ENCODE data around the gene IFNG-AS1.

Gene IFNG-AS1

DNA sequence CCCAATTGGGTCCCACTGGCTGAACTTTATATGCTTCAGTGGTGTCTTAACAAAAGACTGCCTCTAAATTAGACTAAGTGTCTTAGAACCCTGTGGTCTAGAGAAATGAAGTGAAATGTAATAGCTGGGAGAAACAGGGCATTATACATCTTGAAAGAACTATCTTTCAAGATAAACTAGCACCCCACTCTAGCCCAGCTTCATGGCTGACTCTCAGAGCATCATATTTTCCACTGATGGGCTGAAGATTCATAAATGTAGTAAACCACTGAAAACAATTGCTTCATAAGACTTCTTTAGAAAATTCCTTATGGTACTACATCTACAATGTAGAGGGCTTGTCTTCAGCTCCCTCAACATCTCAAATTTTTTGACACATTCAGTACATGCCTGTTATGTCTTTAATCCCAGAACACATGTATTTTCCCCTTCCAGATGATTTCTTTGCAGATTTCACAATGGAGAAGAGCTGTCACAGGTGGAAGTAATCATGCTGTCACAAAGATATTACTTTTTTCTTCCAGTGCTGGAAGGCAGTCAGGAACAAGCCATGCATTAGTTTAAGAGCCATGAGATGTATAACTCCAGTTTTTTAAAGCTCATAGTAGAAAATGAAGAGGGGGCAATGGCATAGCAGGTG, 48.5 kb downstream of the IFNG-AS1 start:
- Histone ChIP-seq H3K36me3 (ENCODE audit: control insufficient read depth in 2 of 2, insufficient read depth in 2 of 2, low read length in 2 of 2) (no peaks in the 10 kb centered on the region), H3K4me1 (ENCODE audit: control insufficient read depth, insufficient read depth, low read length) (no peaks in the 10 kb centered on the region), H3K27me3 (ENCODE audit: control insufficient read depth in 1 of 2, insufficient read depth in 2 of 2, low read length in 2 of 2) (no peaks in the 10 kb centered on the region), H3K4me3 (ENCODE audit: low read length in 2 of 2) (no peak overlapping the region), H3K27ac (ENCODE audit: low read length) (no peak overlapping the region), H3K9ac (ENCODE audit: low read length in 2 of 2) (no peak overlapping the region), H3K9me3 (ENCODE audit: control insufficient read depth in 2 of 2, low read length in 2 of 2) (no peaks in the 10 kb centered on the region)

DNA sequence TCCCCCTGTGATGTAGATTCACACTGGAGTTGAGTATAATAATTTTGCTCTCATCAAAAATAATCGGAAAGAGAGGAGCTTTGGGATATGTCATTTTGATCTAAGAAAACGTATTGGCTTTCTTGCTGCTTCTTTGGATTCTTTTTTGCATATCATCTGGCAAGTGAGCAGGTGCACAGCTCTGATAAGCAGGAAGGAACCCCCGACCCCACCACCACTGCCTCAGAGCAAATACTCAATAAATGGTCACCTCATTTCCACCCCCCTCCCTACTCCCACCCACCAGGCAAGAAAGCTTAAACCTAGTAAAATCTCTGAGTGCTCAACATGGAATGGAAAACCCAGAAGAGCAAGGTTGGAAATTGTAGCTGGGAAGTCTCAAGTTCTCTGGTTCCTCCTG, 49.4 kb downstream of the IFNG-AS1 start:
- Histone ChIP-seq H3K9ac (ENCODE audit: low read length in 2 of 2) (no peak overlapping the region), H3K27me3 (ENCODE audit: control insufficient read depth in 1 of 2, insufficient read depth in 2 of 2, low read length in 2 of 2) (no peaks in the 10 kb centered on the region), H3K9me3 (ENCODE audit: control insufficient read depth in 2 of 2, low read length in 2 of 2) (no peaks in the 10 kb centered on the region), H3K36me3 (ENCODE audit: control insufficient read depth in 2 of 2, insufficient read depth in 2 of 2, low read length in 2 of 2) (no peaks in the 10 kb centered on the region), H3K4me1 (ENCODE audit: control insufficient read depth, insufficient read depth, low read length) (no peaks in the 10 kb centered on the region), H3K4me3 (ENCODE audit: low read length in 2 of 2) (no peak overlapping the region), H3K27ac (ENCODE audit: low read length) (no peak overlapping the region)

- no peaks in the 10 kb centered on the region for H3K4me1 ChIP-seq (ENCODE audit: control insufficient read depth, insufficient read depth, low read length)
- H3K27me3 ChIP-seq (ENCODE audit: control insufficient read depth in 1 of 2, insufficient read depth in 2 of 2, low read length in 2 of 2): no peaks in the 10 kb centered on the region
- no peaks in the 10 kb centered on the region for H3K9me3 ChIP-seq (ENCODE audit: control insufficient read depth in 2 of 2, low read length in 2 of 2)
- no peaks in the 10 kb centered on the region for H3K36me3 ChIP-seq (ENCODE audit: control insufficient read depth in 2 of 2, insufficient read depth in 2 of 2, low read length in 2 of 2)
- H3K27ac ChIP-seq (ENCODE audit: low read length): no peak overlapping the region
- H3K4me3 ChIP-seq (ENCODE audit: low read length in 2 of 2): no peak overlapping the region
- H3K9ac ChIP-seq (ENCODE audit: low read length in 2 of 2): no peak overlapping the region
Observed at GRCh38 chr12:68040450-68041075, 51.3 kb downstream of the IFNG-AS1 start.

- Histone ChIP-seq H3K9me3 (ENCODE audit: control insufficient read depth in 2 of 2, low read length in 2 of 2) (no peaks in the 10 kb centered on the region), H3K27me3 (ENCODE audit: control insufficient read depth in 1 of 2, insufficient read depth in 2 of 2, low read length in 2 of 2) (no peaks in the 10 kb centered on the region), H3K9ac (ENCODE audit: low read length in 2 of 2) (no peak overlapping the region)
Observed at GRCh38 chr12:68042212-68042699, 53.0 kb downstream of the IFNG-AS1 start.

GRCh38 chr12:68043435-68043834, 54.2 kb downstream of the IFNG-AS1 start:
- no peak overlapping the region for H3K9ac ChIP-seq (ENCODE audit: low read length in 2 of 2)
- H3K4me1 ChIP-seq (ENCODE audit: control insufficient read depth, insufficient read depth, low read length): no peaks in the 10 kb centered on the region
- no peak overlapping the region for H3K4me3 ChIP-seq (ENCODE audit: low read length in 2 of 2)
- no peak overlapping the region for H3K27ac ChIP-seq (ENCODE audit: low read length)
- no peaks in the 10 kb centered on the region for H3K9me3 ChIP-seq (ENCODE audit: control insufficient read depth in 2 of 2, low read length in 2 of 2)
- H3K27me3 ChIP-seq (ENCODE audit: control insufficient read depth in 1 of 2, insufficient read depth in 2 of 2, low read length in 2 of 2): no peaks in the 10 kb centered on the region
- no peaks in the 10 kb centered on the region for H3K36me3 ChIP-seq (ENCODE audit: control insufficient read depth in 2 of 2, insufficient read depth in 2 of 2, low read length in 2 of 2)

More at GRCh38 chr12:68042212-68042699, 53.0 kb downstream of the IFNG-AS1 start:
- Histone ChIP-seq H3K4me1 (ENCODE audit: control insufficient read depth, insufficient read depth, low read length) (no peaks in the 10 kb centered on the region), H3K27ac (ENCODE audit: low read length) (no peak overlapping the region), H3K36me3 (ENCODE audit: control insufficient read depth in 2 of 2, insufficient read depth in 2 of 2, low read length in 2 of 2) (no peaks in the 10 kb centered on the region), H3K4me3 (ENCODE audit: low read length in 2 of 2) (no peak overlapping the region)

DNA sequence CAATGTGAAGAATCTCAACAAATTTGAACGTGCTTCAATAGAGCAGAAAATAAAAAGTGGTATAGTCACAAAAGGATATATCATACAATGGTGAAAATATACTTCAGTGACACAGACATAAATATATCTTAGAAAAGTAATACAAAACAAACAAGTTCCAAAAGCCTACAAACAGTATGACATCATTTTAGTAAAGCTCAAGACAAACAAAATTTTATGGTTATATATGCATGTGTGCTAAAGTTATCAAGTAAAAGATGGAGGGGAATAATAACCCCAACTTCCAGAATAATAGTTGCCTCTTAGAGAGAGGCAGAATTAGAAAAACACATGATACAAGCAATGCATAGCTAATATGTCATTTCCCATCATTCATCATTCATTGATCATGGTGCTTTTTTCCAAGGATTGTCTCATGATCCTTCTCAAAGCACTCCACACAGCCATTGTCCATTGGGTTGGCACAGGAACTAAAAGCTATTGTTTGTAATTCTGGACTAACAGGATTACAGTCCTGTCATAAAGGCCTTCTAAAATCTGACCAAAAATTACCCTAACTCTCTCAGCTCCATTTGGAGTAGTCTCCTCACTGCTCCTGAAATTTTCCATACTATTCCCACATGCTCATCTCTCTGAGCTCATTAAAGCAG, 59.5 kb downstream of the IFNG-AS1 start:
- Histone ChIP-seq H3K9me3 (ENCODE audit: control insufficient read depth in 2 of 2, low read length in 2 of 2) (no peaks in the 10 kb centered on the region), H3K27ac (ENCODE audit: low read length) (no peak overlapping the region), H3K9ac (ENCODE audit: low read length in 2 of 2) (no peak overlapping the region), H3K4me3 (ENCODE audit: low read length in 2 of 2) (no peak overlapping the region), H3K27me3 (ENCODE audit: control insufficient read depth in 1 of 2, insufficient read depth in 2 of 2, low read length in 2 of 2) (peaks cover 0 to 2% of the 10 kb centered on the region in 2 donors), H3K36me3 (ENCODE audit: control insufficient read depth in 2 of 2, insufficient read depth in 2 of 2, low read length in 2 of 2) (no peaks in the 10 kb centered on the region), H3K4me1 (ENCODE audit: control insufficient read depth, insufficient read depth, low read length) (no peaks in the 10 kb centered on the region)

DNA sequence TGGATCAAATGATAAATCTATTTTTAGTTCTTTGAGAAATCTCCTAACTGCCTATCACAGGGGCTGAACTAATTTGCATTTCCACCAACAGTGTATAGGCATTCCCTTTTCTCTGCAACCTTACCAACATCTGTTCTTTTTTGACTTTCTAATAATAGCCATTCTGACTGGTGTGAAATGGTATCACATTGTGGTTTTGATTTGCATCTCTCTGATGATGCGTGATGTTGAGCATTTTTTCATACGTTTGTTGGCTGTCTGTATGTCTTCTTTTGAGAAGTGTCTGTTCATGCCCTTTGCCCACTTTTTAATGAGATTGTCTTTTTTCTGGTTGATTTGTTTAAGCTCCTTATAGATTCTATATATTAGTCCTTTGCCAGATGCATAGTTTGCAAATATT, 67.1 kb downstream of the IFNG-AS1 start:
- H3K36me3 ChIP-seq (ENCODE audit: control insufficient read depth in 2 of 2, insufficient read depth in 2 of 2, low read length in 2 of 2): no peaks in the 10 kb centered on the region
- no peak overlapping the region for H3K27ac ChIP-seq (ENCODE audit: low read length)
- H3K9me3 ChIP-seq (ENCODE audit: control insufficient read depth in 2 of 2, low read length in 2 of 2): peaks cover 0 to 3% of the 10 kb centered on the region in 2 donors
- H3K27me3 ChIP-seq (ENCODE audit: control insufficient read depth in 1 of 2, insufficient read depth in 2 of 2, low read length in 2 of 2): peaks cover 0 to 2% of the 10 kb centered on the region in 2 donors
- no peak overlapping the region for H3K4me3 ChIP-seq (ENCODE audit: low read length in 2 of 2)
- H3K9ac ChIP-seq (ENCODE audit: low read length in 2 of 2): no peak overlapping the region
- H3K4me1 ChIP-seq (ENCODE audit: control insufficient read depth, insufficient read depth, low read length): no peaks in the 10 kb centered on the region

DNA sequence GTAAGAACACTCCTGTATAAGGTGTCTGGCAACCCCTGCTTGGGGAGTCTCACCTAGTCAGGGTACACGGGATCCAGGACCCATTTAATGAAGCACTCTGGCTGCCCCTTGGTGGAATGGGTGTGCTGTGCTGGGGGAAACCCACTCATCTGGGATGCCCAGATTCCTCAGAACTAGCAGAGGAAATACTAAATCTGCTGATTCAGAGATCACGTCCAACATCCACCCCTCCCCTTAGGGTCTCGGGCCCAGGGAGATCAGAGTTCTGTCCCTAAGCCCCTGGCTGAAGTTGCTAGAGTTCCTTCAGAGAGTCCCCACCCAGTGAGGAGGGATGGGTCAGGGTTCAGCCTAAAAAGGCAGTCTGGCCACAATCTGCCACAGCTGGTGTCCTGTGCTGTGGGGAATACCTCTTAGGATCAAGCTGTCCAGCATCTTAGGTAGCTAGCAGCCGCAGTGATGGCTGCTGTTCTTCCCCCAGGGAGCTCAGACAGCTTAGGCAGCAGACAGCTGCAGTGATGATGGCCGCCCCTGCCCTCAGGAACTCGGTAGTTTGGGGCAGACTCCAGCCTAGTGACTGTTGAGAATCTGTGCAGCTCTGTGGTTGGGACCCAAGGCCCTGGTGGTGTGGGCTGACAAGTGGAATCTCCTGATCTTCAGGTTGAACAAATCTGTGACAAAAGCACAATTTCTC, 74.8 kb downstream of the IFNG-AS1 start:
- no peak overlapping the region for H3K4me3 ChIP-seq (ENCODE audit: low read length in 2 of 2)
- peaks cover 0 to 9% of the 10 kb centered on the region in 2 donors for H3K9me3 ChIP-seq (ENCODE audit: control insufficient read depth in 2 of 2, low read length in 2 of 2)
- H3K36me3 ChIP-seq (ENCODE audit: control insufficient read depth in 2 of 2, insufficient read depth in 2 of 2, low read length in 2 of 2): no peaks in the 10 kb centered on the region
- no peaks in the 10 kb centered on the region for H3K4me1 ChIP-seq (ENCODE audit: control insufficient read depth, insufficient read depth, low read length)
- H3K27me3 ChIP-seq (ENCODE audit: control insufficient read depth in 1 of 2, insufficient read depth in 2 of 2, low read length in 2 of 2): no peaks in the 10 kb centered on the region
- no peak overlapping the region for H3K9ac ChIP-seq (ENCODE audit: low read length in 2 of 2)
- no peak overlapping the region for H3K27ac ChIP-seq (ENCODE audit: low read length)

- Histone ChIP-seq H3K27ac (ENCODE audit: low read length) (no peak overlapping the region), H3K9ac (ENCODE audit: low read length in 2 of 2) (no peak overlapping the region), H3K4me1 (ENCODE audit: control insufficient read depth, insufficient read depth, low read length) (no peaks in the 10 kb centered on the region), H3K9me3 (ENCODE audit: control insufficient read depth in 2 of 2, low read length in 2 of 2) (peaks cover 0 to 9% of the 10 kb centered on the region in 2 donors), H3K4me3 (ENCODE audit: low read length in 2 of 2) (no peak overlapping the region), H3K27me3 (ENCODE audit: control insufficient read depth in 1 of 2, insufficient read depth in 2 of 2, low read length in 2 of 2) (no peaks in the 10 kb centered on the region), H3K36me3 (ENCODE audit: control insufficient read depth in 2 of 2, insufficient read depth in 2 of 2, low read length in 2 of 2) (no peaks in the 10 kb centered on the region)
Observed at GRCh38 chr12:68065163-68065562, 75.9 kb downstream of the IFNG-AS1 start.

DNA sequence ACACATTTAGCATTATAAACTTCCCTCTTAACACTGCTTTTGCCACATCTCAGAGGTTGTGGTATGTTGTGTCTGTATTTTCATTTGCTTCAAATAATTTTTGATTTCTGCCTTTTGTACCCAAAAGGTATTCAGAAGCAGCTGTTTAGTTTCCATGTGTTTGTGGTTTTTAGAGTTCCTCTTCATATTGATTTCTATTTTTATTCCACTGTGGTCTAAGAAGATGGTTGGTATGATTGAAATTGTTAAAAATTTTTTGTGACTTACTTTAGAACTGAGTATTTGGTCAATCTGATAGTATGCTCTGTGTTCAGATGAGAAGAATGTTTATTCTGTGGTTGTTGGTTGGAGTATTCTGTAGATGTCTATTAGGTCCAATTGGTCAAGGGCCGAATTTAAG, 76.4 kb downstream of the IFNG-AS1 start:
- no peaks in the 10 kb centered on the region for H3K36me3 ChIP-seq (ENCODE audit: control insufficient read depth in 2 of 2, insufficient read depth in 2 of 2, low read length in 2 of 2)
- H3K9ac ChIP-seq (ENCODE audit: low read length in 2 of 2): no peak overlapping the region
- H3K27me3 ChIP-seq (ENCODE audit: control insufficient read depth in 1 of 2, insufficient read depth in 2 of 2, low read length in 2 of 2): no peaks in the 10 kb centered on the region
- no peaks in the 10 kb centered on the region for H3K4me1 ChIP-seq (ENCODE audit: control insufficient read depth, insufficient read depth, low read length)
- no peak overlapping the region for H3K4me3 ChIP-seq (ENCODE audit: low read length in 2 of 2)
- H3K27ac ChIP-seq (ENCODE audit: low read length): no peak overlapping the region
- H3K9me3 ChIP-seq (ENCODE audit: control insufficient read depth in 2 of 2, low read length in 2 of 2): peaks cover 0 to 9% of the 10 kb centered on the region in 2 donors
